Measurements from ENCODE around the gene RICTOR. TPM values are rescaled to one million over a fixed set of nuclear protein-coding genes. Genes with fewer than 3 reads are reported as not detected.
"Not testable (repeated sequence)": the region's sequence is repeated elsewhere in the genome, so short reads cannot be mapped to it uniquely, and the experiment has no call there.

Gene RICTOR
- polyA plus RNA-seq, 1 experiment = 6.3 TPM

GRCh38 chr5:38994324-38994927 lies 79.8 kb downstream of the RICTOR start:
- POLR2A ChIA-PET = interaction anchor here (0.6 kb wide), 1 partner anchor 57 kb away, joined by 6 read pairs; no protein-coding TSS in a partner anchor
- TF ChIP-seq CTCF (IDR thresholded peaks at IDR 0.05; ENCODE audit: insufficient read depth, low read depth, low read length) = peak; percentile 64
- H3K36me3 ChIP-seq (ENCODE audit: control insufficient read depth, insufficient read depth, low read length) = no peaks in the 10 kb centered on the region
- no peaks in the 10 kb centered on the region for H3K27me3 ChIP-seq (ENCODE audit: control insufficient read depth, insufficient read depth, low read length)
- DNase-seq (ENCODE audit: low read depth) = no peak
- CTCF ChIA-PET = interaction anchor here (0.7 to 3.6 kb wide), 3 partner anchors 86 to 126 kb away, joined by 3 to 20 read pairs (median 3); no protein-coding TSS in a partner anchor
- no peak overlapping the region for H3K4me3 ChIP-seq (ENCODE audit: low read depth, low read length)

GRCh38 chr5:38989974-38990719 lies 84.1 kb downstream of the RICTOR start:
- POLR2A ChIA-PET; DNase-seq (ENCODE audit: low read depth); H3K4me3 ChIP-seq (ENCODE audit: low read depth, low read length); H3K27me3 ChIP-seq (ENCODE audit: control insufficient read depth, insufficient read depth, low read length); H3K36me3 ChIP-seq (ENCODE audit: control insufficient read depth, insufficient read depth, low read length); CTCF ChIA-PET: not testable (repeated sequence)

- Histone ChIP-seq H3K36me3 (ENCODE audit: control insufficient read depth, insufficient read depth, low read length) (no peaks in the 10 kb centered on the region; the same call in 1 of the 2 replicates), H3K4me3 (ENCODE audit: low read depth, low read length) (no peak overlapping the region), H3K27me3 (ENCODE audit: control insufficient read depth, insufficient read depth, low read length) (no peaks in the 10 kb centered on the region)
- POLR2A ChIA-PET = no interaction called here
- no peak for DNase-seq (ENCODE audit: low read depth)
- CTCF ChIA-PET = no interaction called here
- no peak for TF ChIP-seq CTCF (IDR thresholded peaks at IDR 0.05; ENCODE audit: insufficient read depth, low read depth, low read length)
Measured at GRCh38 chr5:38985909-38986452, 88.2 kb downstream of the RICTOR start.

- DNase-seq (ENCODE audit: low read depth) = no peak
- Histone ChIP-seq H3K27me3 (ENCODE audit: control insufficient read depth, insufficient read depth, low read length) (no peaks in the 10 kb centered on the region), H3K4me3 (ENCODE audit: low read depth, low read length) (no peak overlapping the region), H3K36me3 (ENCODE audit: control insufficient read depth, insufficient read depth, low read length) (no peaks in the 10 kb centered on the region; the same call in 1 of the 2 replicates)
- ChIA-PET POLR2A (no interaction called here), CTCF (interaction anchor here (1.1 to 1.7 kb wide), 2 partner anchors 10 to 101 kb away, joined by 4 read pairs; no protein-coding TSS in a partner anchor)
- no peak for TF ChIP-seq CTCF (IDR thresholded peaks at IDR 0.05; ENCODE audit: insufficient read depth, low read depth, low read length)
Measured at GRCh38 chr5:38979535-38979934, 94.7 kb downstream of the RICTOR start.

GRCh38 chr5:38978036-38978435 lies 96.2 kb downstream of the RICTOR start:
- ChIA-PET POLR2A (no interaction called here), CTCF (interaction anchor here (0.9 kb wide), 1 partner anchor 10 kb away, joined by 3 read pairs; no protein-coding TSS in a partner anchor)
- TF ChIP-seq CTCF (IDR thresholded peaks at IDR 0.05; ENCODE audit: insufficient read depth, low read depth, low read length) = no peak
- Histone ChIP-seq H3K4me3 (ENCODE audit: low read depth, low read length) (no peak overlapping the region), H3K36me3 (ENCODE audit: control insufficient read depth, insufficient read depth, low read length) (no peaks in the 10 kb centered on the region; the same call in 1 of the 2 replicates), H3K27me3 (ENCODE audit: control insufficient read depth, insufficient read depth, low read length) (no peaks in the 10 kb centered on the region)
- no peak for DNase-seq (ENCODE audit: low read depth)

Data from BJ (cell line).